GM18508 (cell line): ENCODE data around the gene ROBO2.

Source experiments
- ATAC-seq: cut with Tn5 transposase; IDR thresholded peaks from one replicate; pipeline ENCODE4 v1.9.1; 2021; ENCODE audit warnings: moderate number of reproducible peaks; ENCODE audit not compliant: insufficient read depth, unreplicated experiment

Gene ROBO2

DNA sequence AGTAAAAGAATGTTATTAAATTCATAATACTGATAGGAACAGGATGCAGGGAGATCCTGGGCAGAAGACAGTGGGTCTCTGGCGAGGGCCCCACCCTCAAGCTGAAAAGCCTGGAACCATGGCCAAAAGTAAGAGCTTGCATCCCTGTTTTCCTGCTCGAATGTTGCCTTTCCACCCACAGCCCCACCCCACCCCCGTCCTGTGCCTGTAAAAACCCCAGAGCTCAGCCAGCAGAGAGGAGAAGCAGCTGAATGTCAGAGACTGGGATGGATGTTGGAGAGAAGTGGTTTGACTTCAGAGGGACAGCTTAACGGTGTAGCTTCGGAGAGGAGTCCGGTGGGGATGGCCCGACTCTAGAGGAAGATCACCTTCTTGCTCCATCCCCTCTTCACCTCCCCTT lies 207.9 kb downstream of the ROBO2 start:
- ATAC-seq, result no peak

DNA sequence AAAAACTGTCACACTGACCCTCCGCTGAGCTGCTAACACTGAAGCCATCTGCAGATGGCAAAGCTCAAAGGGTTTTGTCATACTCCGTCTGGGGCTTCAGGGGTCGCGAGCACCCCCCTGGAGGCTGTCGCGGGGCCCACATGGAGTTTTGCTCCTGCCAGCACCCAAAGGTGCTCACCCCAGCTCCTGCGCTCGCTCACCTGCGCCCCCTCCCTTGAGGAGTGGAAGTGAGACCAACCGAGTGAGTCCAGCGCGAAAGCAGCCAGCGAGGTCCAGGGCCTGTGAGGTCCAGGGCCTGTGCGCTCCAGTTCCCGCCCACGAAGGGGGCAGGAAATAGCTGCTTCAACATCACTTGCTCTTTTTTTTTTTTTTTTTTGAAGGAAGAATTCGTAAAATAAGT lies 208.5 kb downstream of the ROBO2 start:
- ATAC-seq, result no peak

- no peak for ATAC-seq
These were observed 211.2 kb downstream of the ROBO2 start for GRCh38 chr3:77251136-77251535.

DNA sequence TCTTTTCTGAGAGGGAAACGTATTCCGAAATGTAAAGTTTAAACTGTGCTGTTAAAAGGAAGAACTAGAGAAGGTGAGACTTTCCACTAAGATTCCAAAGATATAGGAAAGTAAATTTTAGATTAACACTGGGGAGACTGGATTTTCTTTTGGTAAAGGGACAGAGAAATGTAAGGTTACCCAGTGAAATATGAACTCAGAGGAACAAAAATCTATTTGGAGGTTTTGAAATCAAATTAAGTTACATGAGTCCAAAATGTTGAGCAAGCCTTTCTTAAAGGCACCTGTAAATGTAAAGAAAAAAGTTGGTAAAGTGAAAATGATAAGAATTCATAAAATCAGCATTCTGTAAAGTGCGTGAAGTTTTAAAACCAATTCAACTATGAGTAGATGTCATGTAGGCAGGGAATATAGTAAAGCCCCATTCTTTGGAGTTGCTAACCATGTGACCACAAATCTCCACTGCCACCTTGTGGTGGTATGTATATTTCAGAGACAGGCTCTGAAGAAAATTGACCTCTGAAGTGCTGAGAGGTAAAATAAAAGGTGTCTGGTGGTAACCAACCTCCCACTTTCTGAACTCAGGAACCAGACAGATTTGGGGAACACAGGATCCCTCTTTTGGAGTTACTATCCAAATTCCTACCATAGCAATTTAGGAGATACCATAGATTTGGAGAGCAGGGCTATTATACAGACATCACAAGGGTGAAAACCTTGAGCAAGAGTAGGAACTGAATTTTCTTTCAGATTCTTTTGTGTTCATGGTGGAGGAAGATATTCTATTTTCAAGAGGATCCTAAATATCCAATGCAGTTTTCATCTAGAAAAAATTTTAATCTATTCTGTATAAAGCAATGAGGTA lies 215.3 kb downstream of the ROBO2 start:
- ATAC-seq, result peak; percentile 57

GRCh38 chr3:77256584-77257503 lies 216.9 kb downstream of the ROBO2 start:
- no peak for ATAC-seq

DNA sequence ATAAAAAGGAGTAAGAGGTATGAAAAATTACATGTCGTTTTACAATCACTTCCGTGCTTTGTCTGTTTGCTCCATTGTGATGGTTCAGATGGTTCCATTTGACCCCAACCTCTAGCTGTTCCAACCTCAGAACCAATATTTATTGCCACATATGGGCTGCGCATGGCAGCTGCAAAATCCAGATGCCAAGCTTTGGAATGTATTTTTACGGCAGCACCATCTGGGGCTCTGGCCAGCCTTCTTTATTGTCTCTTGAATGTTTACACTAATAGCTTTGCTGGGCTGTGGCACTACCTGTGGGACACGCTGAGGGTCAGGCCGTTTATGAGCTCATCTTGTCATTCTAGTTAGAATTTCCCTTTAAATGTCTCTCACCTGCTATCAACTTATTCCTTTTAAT lies 219.8 kb downstream of the ROBO2 start:
- ATAC-seq, result no peak

- ATAC-seq, result no peak
These were observed 222.5 kb downstream of the ROBO2 start for GRCh38 chr3:77262361-77262760.

- no peak for ATAC-seq
These were observed 227.7 kb downstream of the ROBO2 start for GRCh38 chr3:77267589-77267988.

DNA sequence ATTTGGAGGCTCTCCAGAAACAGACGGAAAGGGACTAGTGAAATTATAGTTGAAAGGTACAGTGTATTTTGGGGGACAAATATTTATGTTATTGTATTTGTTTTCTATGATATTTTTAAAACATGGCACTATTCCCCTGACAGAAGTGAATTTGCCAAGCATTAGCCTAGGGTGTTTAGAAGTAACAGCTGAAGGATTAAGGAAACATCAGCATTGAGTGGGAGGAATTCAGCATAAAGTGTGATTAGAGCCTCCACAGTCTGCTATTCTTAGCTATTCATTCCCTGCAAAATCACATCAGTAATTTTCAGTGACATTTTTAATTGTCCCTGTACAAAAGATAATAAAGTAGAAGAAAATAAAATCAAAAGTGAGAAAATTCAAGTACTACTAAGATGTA lies 231.4 kb downstream of the ROBO2 start:
- ATAC-seq, result no peak

- ATAC-seq, result no peak
These were observed 231.8 kb downstream of the ROBO2 start for GRCh38 chr3:77271711-77272110.

DNA sequence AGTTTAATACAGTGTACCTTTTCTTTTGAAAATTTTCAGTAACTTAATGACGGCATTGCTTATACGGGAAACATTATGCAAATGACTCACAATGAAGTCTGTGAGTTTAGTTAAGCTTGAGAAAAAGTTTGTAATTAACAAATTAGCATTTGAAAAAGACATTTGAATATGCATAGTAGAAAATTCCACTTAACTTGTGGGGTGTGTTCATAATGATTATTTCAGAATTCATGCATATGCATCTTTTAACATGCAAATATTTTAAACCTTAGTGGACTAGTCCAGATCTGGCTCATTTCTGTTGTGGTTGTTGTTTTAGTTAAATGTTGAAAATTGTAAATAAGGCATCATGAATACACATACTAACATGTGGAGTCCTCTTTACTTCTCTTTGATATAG lies 239.4 kb downstream of the ROBO2 start:
- no peak for ATAC-seq

DNA sequence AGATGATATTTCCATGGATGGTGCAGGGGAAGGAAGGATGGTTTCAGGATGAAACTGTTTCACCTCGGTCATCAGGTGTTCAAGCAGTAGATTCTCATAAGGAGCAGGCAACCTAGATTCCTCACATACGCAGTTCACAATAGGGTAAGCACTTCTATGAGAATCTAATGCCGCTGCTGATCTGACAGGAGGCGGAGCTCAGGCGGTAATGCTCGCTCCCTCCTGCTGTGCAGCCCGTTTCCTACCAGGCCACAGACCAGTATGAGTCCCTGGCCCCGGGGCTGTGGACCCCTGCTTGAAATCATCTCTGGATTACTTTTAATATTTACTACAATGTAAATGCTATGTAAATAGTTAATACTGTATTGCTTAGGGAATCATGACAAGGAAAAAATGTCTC lies 241.8 kb downstream of the ROBO2 start:
- ATAC-seq, result no peak

GRCh38 chr3:77283108-77283507 lies 243.2 kb downstream of the ROBO2 start:
- no peak for ATAC-seq

GRCh38 chr3:77288348-77288747 lies 248.4 kb downstream of the ROBO2 start:
- ATAC-seq, result no peak

GRCh38 chr3:77296527-77296926 lies 256.6 kb downstream of the ROBO2 start:
- ATAC-seq, result no peak

GRCh38 chr3:77298417-77298816 lies 258.5 kb downstream of the ROBO2 start:
- no peak for ATAC-seq

DNA sequence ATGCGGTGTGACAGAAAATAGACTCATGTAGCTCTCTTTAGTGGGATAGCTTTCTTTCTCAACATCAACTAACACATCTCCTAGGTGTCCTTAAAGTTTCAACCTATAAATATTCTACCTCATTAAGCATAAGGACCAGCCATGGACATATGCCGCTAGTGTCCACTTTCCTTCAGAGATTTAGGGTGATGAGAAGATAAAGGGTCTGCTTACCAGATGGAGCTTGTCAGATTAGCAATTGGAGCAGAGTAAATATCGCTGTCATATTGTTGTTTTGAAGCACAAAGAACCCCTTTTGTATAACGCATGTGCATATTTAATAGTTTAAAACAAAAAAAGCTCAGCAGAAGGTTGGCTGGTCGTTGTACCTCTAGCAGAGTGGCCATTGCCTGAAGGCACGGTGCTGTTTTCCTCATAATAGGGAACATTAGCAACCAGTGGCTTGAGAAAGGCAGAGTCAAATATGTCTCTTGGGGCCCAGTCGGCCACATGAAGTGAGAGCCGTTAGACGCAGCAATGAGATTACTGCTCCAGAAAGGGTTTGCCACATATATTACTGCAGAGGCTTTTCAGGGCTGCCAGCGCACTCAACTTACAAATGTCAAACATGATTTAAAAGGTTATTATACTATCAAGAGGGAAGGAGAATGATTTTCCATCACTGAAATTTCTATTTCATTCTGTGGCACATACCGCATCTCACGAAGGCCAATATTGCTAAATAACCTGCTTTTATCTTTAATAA lies 264.2 kb downstream of the ROBO2 start:
- ATAC-seq, result no peak

DNA sequence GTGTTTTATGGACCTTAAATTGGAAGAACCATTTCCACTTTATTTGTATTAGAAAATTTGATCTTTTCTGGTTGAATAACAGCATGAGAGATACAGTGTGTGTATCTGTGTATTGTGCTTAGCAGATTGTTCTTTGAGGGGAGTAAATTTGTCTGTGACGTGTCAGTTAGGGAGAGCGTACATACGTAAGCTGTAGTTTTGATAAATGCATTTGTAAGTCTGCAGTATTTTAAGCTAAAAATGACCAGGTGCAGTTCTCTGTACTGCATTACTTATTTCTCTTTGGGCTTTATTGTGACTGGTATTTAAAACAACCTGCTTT lies 264.8 kb downstream of the ROBO2 start:
- ATAC-seq, result no peak

- ATAC-seq, result no peak
These were observed 269.6 kb downstream of the ROBO2 start for GRCh38 chr3:77309460-77309859.

DNA sequence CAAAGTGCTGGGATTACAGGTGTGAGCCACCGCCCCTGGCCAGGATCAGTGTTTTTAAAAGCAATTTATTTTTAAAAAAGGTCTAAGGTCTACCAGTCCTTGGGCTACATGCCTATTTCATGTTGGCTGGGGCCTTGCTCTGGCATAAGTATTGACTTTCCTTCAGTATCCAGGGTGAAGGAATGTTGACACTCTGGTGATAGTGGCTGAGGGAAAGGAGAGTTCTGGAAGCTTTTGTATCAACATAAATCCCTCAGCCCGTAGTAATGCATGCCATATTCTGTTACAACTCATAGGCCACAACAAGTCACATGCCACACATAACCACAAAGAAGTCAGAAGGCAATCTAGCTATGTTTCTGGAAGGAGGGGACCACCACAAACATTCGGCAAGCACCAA lies 273.9 kb downstream of the ROBO2 start:
- no peak for ATAC-seq

DNA sequence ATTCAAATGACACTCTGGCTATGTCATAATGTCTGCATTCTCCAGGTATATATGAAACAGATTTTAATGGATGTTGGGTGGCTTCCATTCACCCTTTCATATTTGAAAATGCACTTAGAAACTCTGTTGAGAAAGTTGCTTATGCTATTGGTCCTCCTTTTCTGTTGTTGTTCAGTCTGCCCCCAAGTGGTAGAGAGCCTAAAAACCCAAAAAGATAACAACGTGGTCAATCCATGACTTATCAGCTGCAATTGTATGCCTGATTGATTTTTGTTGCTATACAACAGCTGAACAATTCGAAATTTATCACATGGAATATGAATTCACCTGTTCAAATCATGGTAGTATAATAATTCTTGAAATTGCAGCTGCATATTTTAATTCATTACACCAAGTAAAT lies 279.8 kb downstream of the ROBO2 start:
- no peak for ATAC-seq
